Measurements from ENCODE around the gene CEMIP. TPM values are rescaled to one million over a fixed set of nuclear protein-coding genes. Genes with fewer than 3 reads are reported as not detected.

CEMIP gene
- total and polyA plus RNA-seq, 2 of the 8 experiments (the other 6 are each of a cell fraction or from before 2014, with no cell fraction given), result 0.11 to 0.60 TPM

DNA sequence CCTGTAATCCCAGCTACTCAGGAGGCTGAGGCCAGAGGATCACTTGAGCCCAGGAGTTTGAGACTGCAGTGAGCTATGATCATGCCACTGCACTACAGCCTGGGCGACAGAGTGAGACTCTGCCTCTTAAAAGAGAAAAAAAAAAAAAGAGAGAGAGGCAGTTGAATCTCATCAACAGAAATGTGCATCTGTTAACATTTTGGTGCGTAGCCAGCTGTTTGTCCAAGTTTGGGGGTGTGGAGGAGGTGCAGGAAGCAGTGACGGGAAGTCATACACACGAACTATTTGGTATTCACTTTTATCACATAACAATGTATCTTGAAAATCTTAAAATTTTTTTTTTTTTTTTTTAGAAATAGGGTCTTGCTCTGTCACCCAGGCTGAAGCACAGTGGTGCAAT is 18.2 kb upstream of the CEMIP start:
- Histone ChIP-seq H3K14ac (ENCODE audit: insufficient read length) (no peak overlapping the region), H3K9me3 (ENCODE audit: insufficient read depth in 2 of 2, low read depth in 1 of 2, low read length in 1 of 2) (no peaks in the 10 kb centered on the region), H2AFZ (ENCODE audit: low read length) (no peak overlapping the region), H2BK120ac (replicated peaks; ENCODE audit: low read depth, low read length) (no peak overlapping the region), H4K20me1 (replicated peaks in 1 of 2; ENCODE audit: control insufficient read depth in 1 of 2, insufficient read depth in 2 of 2, low read length in 2 of 2) (no peaks in the 10 kb centered on the region), H3K4me3 (ENCODE audit: extremely low read depth in 1 of 4, insufficient read depth in 2 of 4, low read depth in 3 of 4, low read length in 4 of 4) (no peak overlapping the region), H3K23ac (ENCODE audit: insufficient read length) (no peak overlapping the region), H2AK5ac (ENCODE audit: low read depth, low read length) (no peak overlapping the region), H3K79me1 (ENCODE audit: low read depth, low read length) (no peaks in the 10 kb centered on the region), H2BK15ac (ENCODE audit: low read length) (no peak overlapping the region), H3K79me2 (ENCODE audit: control insufficient read depth in 1 of 2, insufficient read depth in 2 of 2, low read length in 2 of 2) (no peaks in the 10 kb centered on the region), H4K91ac (replicated peaks; ENCODE audit: insufficient read length, low read length) (no peak overlapping the region), H3K36me3 (ENCODE audit: control insufficient read depth in 2 of 4, insufficient read depth in 4 of 4, low read length in 3 of 4) (no peaks in the 10 kb centered on the region), H3K4me2 (ENCODE audit: insufficient read depth in 1 of 2, low read depth in 2 of 2, low read length in 2 of 2) (no peak overlapping the region), H4K8ac (ENCODE audit: extremely low read depth, insufficient read depth, low read length) (no peak overlapping the region), H4K5ac (ENCODE audit: insufficient read length, low read depth, low read length) (no peak overlapping the region), H3K9ac (replicated peaks in 1 of 4; ENCODE audit: extremely low read depth in 1 of 4, low read depth in 3 of 4, low read length in 3 of 4) (no peak overlapping the region), H3K18ac (ENCODE audit: extremely low read depth, low read length) (no peak overlapping the region), H2BK12ac (ENCODE audit: low read depth, low read length) (no peak overlapping the region), H3K23me2 (ENCODE audit: low read depth, low read length) (no peaks in the 10 kb centered on the region), H3K56ac (replicated peaks; ENCODE audit: insufficient read length, low read depth, low read length) (no peak overlapping the region), H2BK20ac (ENCODE audit: low read length) (no peak overlapping the region), H3K4ac (replicated peaks; ENCODE audit: insufficient read length, low read depth, low read length) (no peak overlapping the region), H3K27ac (ENCODE audit: low read depth, low read length) (no peak overlapping the region), H3K27me3 (replicated peaks in 1 of 4; ENCODE audit: control insufficient read depth in 3 of 4, extremely low read depth in 1 of 4, insufficient read depth in 3 of 4, low read length in 3 of 4) (no peaks in the 10 kb centered on the region), H3K4me1 (replicated peaks in 1 of 4; ENCODE audit: control insufficient read depth in 3 of 4, insufficient read depth in 4 of 4, low read length in 3 of 4) (peaks cover 0 to 6% (median 0%) of the 10 kb centered on the region in 4 experiments; a peak in 1 of 7 replicates), H2BK5ac (ENCODE audit: low read depth, low read length) (no peak overlapping the region)
- ChIA-PET POLR2A (ENCODE audit: partially characterized antibody) (interaction anchor here (1.5 to 1.7 kb wide), 2 partner anchors 66 to 281 kb away, joined by 3 read pairs; partner anchors contain the start of gene ABHD17C), CTCF (ENCODE audit: partially characterized antibody) (interaction anchor here (0.6 to 1.8 kb wide), 7 partner anchors 16 to 584 kb away, joined by 3 to 6 read pairs (median 3); no protein-coding TSS in a partner anchor)
- no peak for FAIRE-seq
- 60% methylated on average over 4 of the region's 4 CpGs; no CpG with 5 or more reads in 1 of the 2 experiments for WGBS, 2 experiments (ENCODE audit: extremely low coverage in 1 of 2, insufficient coverage in 1 of 2, insufficient read length in 1 of 2, insufficient replicate concordance in 2 of 2, low coverage in 1 of 2, low lambda C conversion rate in 2 of 2, missing lambda C conversion rate in 1 of 2)
- no peak for DNase-seq (ENCODE audit: low read depth in 1 of 2, low spot score in 2 of 2)
- TF ChIP-seq YY1 (IDR thresholded peaks at IDR 0.05; ENCODE audit: low read depth, low read length), result no peak
- no peak for TF ChIP-seq RBBP5 (IDR thresholded peaks at IDR 0.05; ENCODE audit: borderline replicate concordance, low read depth, low read length)
- no peak for TF ChIP-seq SP4 (IDR thresholded peaks at IDR 0.05; ENCODE audit: low read length)
- TF ChIP-seq RXRA (IDR thresholded peaks at IDR 0.05; ENCODE audit: insufficient read depth, low read depth, low read length), result no peak
- TF ChIP-seq ASH2L (IDR thresholded peaks at IDR 0.05; ENCODE audit: low read length), result no peak
- TF ChIP-seq SP1 (IDR thresholded peaks at IDR 0.05; ENCODE audit: low read depth, low read length), result no peak
- TF ChIP-seq RNF2 (IDR thresholded peaks at IDR 0.05; ENCODE audit: borderline replicate concordance, low read depth, low read length, missing control alignments, poor library complexity, severe bottlenecking), result no peak
- no peak for TF ChIP-seq CREB1 (IDR thresholded peaks at IDR 0.05)
